ENCODE results near the gene TMUB1.

DNA sequence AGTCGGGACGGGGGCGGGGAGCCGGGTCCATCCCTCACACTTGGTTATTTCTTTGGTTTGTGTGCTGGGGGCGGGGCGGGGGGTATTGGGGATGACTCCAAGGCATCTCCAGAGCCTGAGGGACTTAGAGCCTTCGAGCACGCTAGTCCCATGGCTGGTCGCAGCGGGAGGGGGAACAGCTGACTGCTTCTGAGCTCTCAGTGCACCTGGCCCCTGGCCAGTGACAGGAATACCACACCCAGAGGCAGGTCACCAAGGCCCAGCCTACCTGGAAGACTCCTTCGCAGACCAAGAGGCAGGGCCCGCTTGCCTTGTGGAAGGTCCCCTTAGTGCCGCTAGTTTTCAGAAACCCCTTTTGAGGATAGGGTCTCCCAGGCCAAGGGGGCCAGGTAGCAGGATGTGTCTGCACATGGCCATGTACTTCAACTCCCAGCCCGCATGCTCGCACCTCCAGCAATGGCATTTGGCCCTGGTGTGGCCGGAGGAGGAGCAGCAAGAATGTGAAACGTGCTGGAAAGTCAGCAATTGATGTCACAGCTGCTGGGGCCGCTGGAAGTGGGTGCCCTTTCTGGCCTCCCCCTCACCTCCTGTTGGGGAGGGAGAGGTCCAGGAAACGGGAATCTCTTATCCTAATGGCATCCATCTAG, 43.3 kb upstream of the TMUB1 start:
- TF ChIP-seq CTCF (IDR thresholded peaks at IDR 0.05; ENCODE audit: extremely low read depth in 1 of 2, insufficient read depth in 1 of 2, low read depth in 1 of 2, low read length in 2 of 2): no peak
- no peak for TF ChIP-seq POLR2A (IDR thresholded peaks at IDR 0.05; ENCODE audit: low read depth, low read length)
- TF ChIP-seq POLR2AphosphoS5 (IDR thresholded peaks at IDR 0.05; ENCODE audit: insufficient read depth, low read depth, low read length): no peak

Data from endothelial cell of umbilical vein (primary cell).